Chondrocyte (in vitro differentiated cells): ENCODE data around the gene MARK1. TPM values are rescaled to one million over a fixed set of nuclear protein-coding genes. Genes with fewer than 3 reads are reported as not detected.

ENCODE experiments used
- DNase-seq: peaks from one replicate; pipeline ENCODE4 v3.0.0; 2021; ENCODE audit warnings: mixed read lengths, low spot score
- H3K27ac Mint-ChIP-seq: one replicate; pipeline ENCODE4 v1.8.0; 2021; ENCODE audit warnings: mild to moderate bottlenecking, moderate library complexity, mixed read lengths; ENCODE audit not compliant: unreplicated experiment
- H3K27me3 Mint-ChIP-seq: 2 replicates; pipeline ENCODE4 v1.8.0; 2021; ENCODE audit warnings: low read depth, mixed read lengths
- H3K36me3 Mint-ChIP-seq: 2 replicates; pipeline ENCODE4 v1.8.0; 2021; ENCODE audit warnings: low read depth, mixed read lengths
- H3K4me1 Mint-ChIP-seq: 2 replicates; pipeline ENCODE4 v1.8.0; 2021; ENCODE audit warnings: low read depth, mild to moderate bottlenecking, mixed read lengths
- H3K4me3 Mint-ChIP-seq: one replicate; pipeline ENCODE4 v1.8.0; 2021; ENCODE audit warnings: mild to moderate bottlenecking, moderate library complexity, mixed read lengths; ENCODE audit not compliant: unreplicated experiment
- H3K9me3 Mint-ChIP-seq: 2 replicates; pipeline ENCODE4 v1.8.0; 2021; ENCODE audit warnings: low read depth, mixed read lengths
- CTCF ChIP-seq: fragments of 200-600 bp; sonication (generic); IDR thresholded peaks from 2 replicates; pipeline ENCODE4 v1.5.0; 2021; ENCODE audit warnings: antibody characterized with exemption, mild to moderate bottlenecking, moderate library complexity
- total RNA-seq: library from RNA; stranded (reverse); gene quantifications from 3 replicates; pipeline ENCODE4 v1.2.1, GENCODE V29; 2021

MARK1 gene
- total RNA-seq, 1 donor from 2014 or later, result 4.1 TPM

- no peak overlapping the region for H3K27ac Mint-ChIP-seq
- H3K4me3 Mint-ChIP-seq, result no peak overlapping the region
- no peaks in the 10 kb centered on the region for H3K9me3 Mint-ChIP-seq
- TF ChIP-seq CTCF, result no peak
- DNase-seq, result no peak
- no peaks in the 10 kb centered on the region for H3K4me1 Mint-ChIP-seq
- peaks cover 4% of the 10 kb centered on the region for H3K27me3 Mint-ChIP-seq
- H3K36me3 Mint-ChIP-seq, result peaks cover 2% of the 10 kb centered on the region
These were observed 168.9 kb downstream of the MARK1 start for GRCh38 chr1:220696863-220697231.

- H3K4me3 Mint-ChIP-seq, result no peak overlapping the region
- peaks cover 3% of the 10 kb centered on the region for H3K9me3 Mint-ChIP-seq
- no peak for DNase-seq
- peaks cover 4% of the 10 kb centered on the region for H3K36me3 Mint-ChIP-seq
- no peak overlapping the region for H3K27ac Mint-ChIP-seq
- no peak for TF ChIP-seq CTCF
- H3K4me1 Mint-ChIP-seq, result no peaks in the 10 kb centered on the region
- peaks cover 8% of the 10 kb centered on the region for H3K27me3 Mint-ChIP-seq
These were observed 169.4 kb downstream of the MARK1 start for GRCh38 chr1:220697326-220697725.

- TF ChIP-seq CTCF, result no peak
- H3K27ac Mint-ChIP-seq, result no peak overlapping the region
- no peak for DNase-seq
- H3K27me3 Mint-ChIP-seq, result peaks cover 5% of the 10 kb centered on the region
- no peaks in the 10 kb centered on the region for H3K4me1 Mint-ChIP-seq
- H3K9me3 Mint-ChIP-seq, result peaks cover 5% of the 10 kb centered on the region
- no peak overlapping the region for H3K4me3 Mint-ChIP-seq
- H3K36me3 Mint-ChIP-seq, result peaks cover 4% of the 10 kb centered on the region
These were observed 170.7 kb downstream of the MARK1 start for GRCh38 chr1:220698607-220699016.

GRCh38 chr1:220699044-220699443 lies 171.1 kb downstream of the MARK1 start:
- Mint-ChIP-seq H3K4me1 (no peaks in the 10 kb centered on the region), H3K36me3 (peaks cover 4% of the 10 kb centered on the region), H3K4me3 (no peak overlapping the region), H3K9me3 (peaks cover 5% of the 10 kb centered on the region), H3K27me3 (peaks cover 5% of the 10 kb centered on the region), H3K27ac (no peak overlapping the region)
- TF ChIP-seq CTCF, result no peak
- DNase-seq, result no peak

- no peak overlapping the region for H3K27ac Mint-ChIP-seq
- no peak for DNase-seq
These were observed 172.7 kb downstream of the MARK1 start for GRCh38 chr1:220700556-220701179.

More at GRCh38 chr1:220700556-220701179, 172.7 kb downstream of the MARK1 start:
- Mint-ChIP-seq H3K36me3 (peaks cover 4% of the 10 kb centered on the region), H3K4me1 (no peaks in the 10 kb centered on the region), H3K4me3 (no peak overlapping the region), H3K27me3 (peaks cover 5% of the 10 kb centered on the region), H3K9me3 (peaks cover 5% of the 10 kb centered on the region)
- TF ChIP-seq CTCF, result no peak
